ENCODE data around the gene MYG1. TPM values are rescaled to one million over a fixed set of nuclear protein-coding genes. Genes with fewer than 3 reads are reported as not detected.

Gene MYG1
- total and polyA plus RNA-seq, 2 of the 4 experiments (the other 2 are of a cell fraction), result 49.8 to 63.7 TPM

DNA sequence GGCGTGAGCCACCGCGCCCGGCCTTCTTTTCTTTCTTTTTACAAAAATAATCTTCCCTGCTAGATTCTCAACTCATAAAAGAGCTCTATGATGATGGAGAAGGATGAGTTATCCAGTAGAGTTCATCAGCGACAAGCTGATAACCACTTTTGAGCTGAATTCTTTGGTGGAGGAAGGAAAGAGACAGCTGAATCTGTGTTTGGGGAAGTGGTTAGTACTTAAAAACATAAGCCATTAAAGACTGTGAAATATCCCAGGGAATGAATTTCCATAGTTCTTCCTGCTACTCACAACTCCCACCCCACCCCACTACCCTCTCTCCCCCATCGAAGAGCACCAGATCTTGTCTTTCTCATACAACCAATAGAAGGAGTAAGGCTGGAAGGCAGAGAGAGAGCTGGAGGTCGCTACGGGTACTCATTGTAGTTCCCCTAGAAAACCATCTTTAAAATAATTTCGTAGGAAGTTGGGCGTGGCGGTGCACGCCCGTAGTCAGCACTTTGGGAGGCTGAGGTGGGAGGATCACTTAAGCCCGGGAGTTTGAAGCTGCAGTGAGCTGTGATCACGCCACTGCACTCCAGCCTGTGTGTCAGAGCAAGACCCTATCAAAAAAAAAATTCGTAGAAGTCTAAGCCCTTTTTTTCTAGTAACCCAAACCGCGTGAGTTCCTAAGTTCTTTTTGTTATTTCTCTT, 32.0 kb upstream of the MYG1 start:
- H3K4me1 ChIP-seq (ENCODE audit: control insufficient read depth, insufficient read depth, low read length), result peaks cover 7% of the 10 kb centered on the region; the same call in 1 of the 2 replicates
- peak overlapping the region; percentile 90 for H3K4me3 ChIP-seq (ENCODE audit: insufficient read depth, low read depth, low read length)
- H3K23ac ChIP-seq (ENCODE audit: low read depth, low read length), result peak overlapping the region; percentile 58; the same call in 1 of the 2 replicates
- no peaks in the 10 kb centered on the region; the same call in 1 of the 2 replicates for H4K20me1 ChIP-seq (ENCODE audit: insufficient read depth, low read length)
- H3K4me2 ChIP-seq (ENCODE audit: low read depth, low read length), result peak overlapping the region; percentile 90
- peak overlapping the region; percentile 9; the same call in 1 of the 2 replicates for H2AK5ac ChIP-seq (ENCODE audit: low read depth, low read length)
- H3K27me3 ChIP-seq (ENCODE audit: control insufficient read depth, insufficient read depth, low read length), result no peaks in the 10 kb centered on the region
- H4K8ac ChIP-seq (ENCODE audit: low read depth in 2 of 2, low read length in 2 of 2), result peak overlapping the region; percentile 83 to 95
- dilution Hi-C loops (cut with HindIII; ENCODE audit: low sequenced_read_pairs, unreplicated experiment), result no loop called here
- H3K4ac ChIP-seq (ENCODE audit: low read depth, low read length), result peak overlapping the region; percentile 79; the same call in 1 of the 2 replicates
- no peak overlapping the region for H2BK20ac ChIP-seq (ENCODE audit: low read depth, low read length)
- H2AK9ac ChIP-seq (replicated peaks; ENCODE audit: low read depth, low read length, poor library complexity), result no peak overlapping the region
- ChIA-PET CTCF (interaction anchor here (0.7 to 1.6 kb wide), 3 partner anchors 11 to 13 kb away, joined by 3 to 6 read pairs (median 4); no protein-coding TSS in a partner anchor), POLR2A (ENCODE audit: unreplicated experiment) (no interaction called here)
- peaks cover 14% of the 10 kb centered on the region for H3K9me1 ChIP-seq (ENCODE audit: insufficient read depth, low read length)
- no TSS peak for BruUV-seq (replicated peaks)
- TF ChIP-seq SMC3 (IDR thresholded peaks at IDR 0.05; ENCODE audit: low read depth, low read length), result no peak
- TF ChIP-seq BHLHE40 (IDR thresholded peaks at IDR 0.05; ENCODE audit: low read depth, low read length), result no peak
- no peak for TF ChIP-seq FOS (IDR thresholded peaks at IDR 0.05; ENCODE audit: low read depth, low read length)
- no peak for TF ChIP-seq CHD1 (IDR thresholded peaks at IDR 0.05; ENCODE audit: low read depth, low read length)
- TF ChIP-seq MAZ (IDR thresholded peaks at IDR 0.05; ENCODE audit: borderline replicate concordance, low read depth, low read length), result no peak
- TF ChIP-seq MAFK (IDR thresholded peaks at IDR 0.05; ENCODE audit: low read depth, low read length), result no peak
- no peak for TF ChIP-seq MXI1 (IDR thresholded peaks at IDR 0.05; ENCODE audit: borderline replicate concordance, low read depth, low read length)
- no peak for TF ChIP-seq CTCF (conservative IDR thresholded peaks at IDR 0.05; ENCODE audit: low read depth, low read length)
- no peak for TF ChIP-seq ELK1 (IDR thresholded peaks at IDR 0.05; ENCODE audit: borderline replicate concordance, low read depth, low read length)
- TF ChIP-seq, protein P1, sequence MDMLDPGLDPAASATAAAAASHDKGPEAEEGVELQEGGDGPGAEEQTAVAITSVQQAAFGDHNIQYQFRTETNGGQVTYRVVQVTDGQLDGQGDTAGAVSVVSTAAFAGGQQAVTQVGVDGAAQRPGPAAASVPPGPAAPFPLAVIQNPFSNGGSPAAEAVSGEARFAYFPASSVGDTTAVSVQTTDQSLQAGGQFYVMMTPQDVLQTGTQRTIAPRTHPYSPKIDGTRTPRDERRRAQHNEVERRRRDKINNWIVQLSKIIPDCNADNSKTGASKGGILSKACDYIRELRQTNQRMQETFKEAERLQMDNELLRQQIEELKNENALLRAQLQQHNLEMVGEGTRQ (IDR thresholded peaks at IDR 0.05; ENCODE audit: low read depth, low read length), result no peak
- H3K27ac ChIP-seq (ENCODE audit: insufficient read depth, low read length), result no peak overlapping the region
- H2BK5ac ChIP-seq (ENCODE audit: low read depth, low read length, poor library complexity, severe bottlenecking), result peak overlapping the region; percentile 17
- no peak overlapping the region for H3K56ac ChIP-seq (ENCODE audit: extremely low read depth, insufficient read depth, low read length)
- no peak overlapping the region for H3K18ac ChIP-seq (ENCODE audit: low read depth, low read length)
- H4K5ac ChIP-seq (ENCODE audit: low read depth, low read length), result peak overlapping the region; percentile 73; the same call in 1 of the 2 replicates
- DNase-seq, result no peak
- 0 out of 3 replicates have a peak overlapping the region, but pooled peaks have one; percentile 33 for H2BK15ac ChIP-seq (ENCODE audit: low read depth, low read length)
- H3K14ac ChIP-seq (replicated peaks; ENCODE audit: low read depth, low read length), result peak overlapping the region; percentile 90
- no peaks in the 10 kb centered on the region for H3K9me3 ChIP-seq (ENCODE audit: control insufficient read depth, insufficient read depth, low read length)
- peak overlapping the region; percentile 62; the same call in 1 of the 2 replicates for H3K9ac ChIP-seq (ENCODE audit: low read depth, low read length)
- no peak for ATAC-seq (ENCODE audit: low read depth)
- H2AFZ ChIP-seq (replicated peaks; ENCODE audit: low read length, poor library complexity), result peak overlapping the region; percentile 99
- WGBS, 2 experiments (ENCODE audit: extremely low coverage in 2 of 2, insufficient read length in 1 of 2), result no CpG with 5 or more reads among the region's 18 CpGs
- in situ Hi-C loops (cut with MboI; ENCODE audit: low sequenced_read_pairs), result no loop called here
- H4K91ac ChIP-seq (ENCODE audit: insufficient read depth, low read depth, low read length), result no peak overlapping the region; the same call in 1 of the 2 replicates
- peaks cover 31 to 40% of the 10 kb centered on the region in 2 experiments for H3K79me1 ChIP-seq (ENCODE audit: low read depth in 1 of 2, low read length in 2 of 2)
- intact Hi-C loops (cut with micrococcal nuclease), result no loop called here
- 0 out of 2 replicates have a peak, but pooled peaks cover 2% of the 10 kb centered on the region for H3K36me3 ChIP-seq (ENCODE audit: control insufficient read depth, insufficient read depth, low read length)
- peak overlapping the region; percentile 59 for H2BK120ac ChIP-seq (ENCODE audit: low read depth, low read length)

All from IMR-90 (cell line).